HG02610 (cell line): ENCODE data around the gene VWF.
"Not testable (repeated sequence)": the region's sequence is repeated elsewhere in the genome, so short reads cannot be mapped to it uniquely, and the experiment has no call there.

Experiments
- ATAC-seq: cut with Tn5 transposase; IDR thresholded peaks from one replicate; pipeline ENCODE4 v1.9.1; 2021; ENCODE audit warnings: mild to moderate bottlenecking, moderate library complexity; ENCODE audit not compliant: unreplicated experiment

The VWF gene

DNA sequence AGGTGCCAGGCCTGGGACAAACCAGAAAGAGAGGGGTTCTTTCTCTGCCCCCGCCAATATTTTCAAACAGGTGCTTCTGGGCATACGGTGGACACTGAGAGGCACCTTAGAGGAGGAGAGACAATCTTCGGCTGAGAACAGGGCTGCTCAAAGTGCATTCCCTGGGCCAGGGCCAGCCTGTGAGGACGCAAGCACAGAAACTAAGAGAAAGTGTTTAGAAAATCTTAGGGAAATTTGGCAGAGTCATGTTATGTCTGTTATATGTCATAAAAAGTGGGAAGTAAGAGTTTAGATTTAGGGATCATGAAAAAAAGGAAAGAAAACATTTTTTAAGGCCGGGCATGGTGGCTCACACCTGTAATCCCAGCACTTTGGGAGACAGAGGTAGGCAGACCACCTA is 83.7 kb downstream of the VWF start:
- ATAC-seq, result no peak

DNA sequence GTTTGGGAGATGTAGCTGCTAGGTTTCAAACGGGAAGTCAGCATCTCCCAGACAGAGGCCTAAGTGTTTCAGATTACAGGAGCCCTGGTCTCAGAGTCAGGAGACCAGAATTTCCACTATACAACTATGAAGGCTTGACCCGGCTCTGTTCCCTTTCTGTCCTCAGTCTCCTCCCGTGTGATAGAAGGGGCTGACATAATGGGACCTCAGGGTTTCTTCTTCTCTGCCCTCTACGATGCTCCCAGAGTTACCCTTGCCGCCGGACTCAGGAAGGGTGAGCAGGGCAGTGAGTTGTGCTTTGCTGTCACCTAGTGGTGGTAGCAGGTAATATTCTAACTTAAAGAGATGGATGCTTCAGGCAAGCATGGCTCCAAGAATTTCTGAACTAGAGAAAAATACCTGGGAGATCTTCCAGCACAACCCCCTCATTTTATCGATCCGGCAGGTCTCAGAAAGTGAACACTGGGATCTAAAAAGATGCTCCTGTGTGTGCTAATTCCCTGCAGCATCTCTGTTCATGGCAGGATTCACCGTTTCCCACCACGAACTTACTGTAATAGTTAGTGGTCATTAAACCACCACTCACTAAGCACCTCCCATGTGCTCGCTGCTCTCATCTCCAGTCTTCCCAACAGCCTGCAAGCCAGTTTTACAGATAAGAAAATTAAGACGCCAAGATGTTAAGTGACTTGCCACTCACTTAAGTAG is 84.4 kb downstream of the VWF start:
- no peak for ATAC-seq

DNA sequence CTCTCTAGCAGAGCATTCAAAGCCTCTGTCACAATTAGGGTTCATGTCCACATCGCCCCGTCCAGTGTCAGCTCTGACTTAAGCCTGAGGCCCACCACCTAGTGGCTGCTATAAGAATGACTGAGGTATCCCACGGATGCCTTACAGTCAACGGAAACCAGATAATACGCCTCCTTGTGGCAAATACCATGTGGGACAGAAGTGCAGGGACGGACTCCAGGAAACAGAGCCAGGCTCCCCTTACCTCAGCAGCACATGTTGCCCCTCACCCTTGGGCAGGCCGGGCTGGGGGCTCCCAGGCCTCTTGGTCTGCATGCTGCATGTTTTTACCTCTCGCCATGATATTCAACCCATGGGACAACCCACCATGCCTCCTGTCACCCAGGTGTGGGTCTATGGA is 86.3 kb downstream of the VWF start:
- ATAC-seq, result peak; percentile 58

DNA sequence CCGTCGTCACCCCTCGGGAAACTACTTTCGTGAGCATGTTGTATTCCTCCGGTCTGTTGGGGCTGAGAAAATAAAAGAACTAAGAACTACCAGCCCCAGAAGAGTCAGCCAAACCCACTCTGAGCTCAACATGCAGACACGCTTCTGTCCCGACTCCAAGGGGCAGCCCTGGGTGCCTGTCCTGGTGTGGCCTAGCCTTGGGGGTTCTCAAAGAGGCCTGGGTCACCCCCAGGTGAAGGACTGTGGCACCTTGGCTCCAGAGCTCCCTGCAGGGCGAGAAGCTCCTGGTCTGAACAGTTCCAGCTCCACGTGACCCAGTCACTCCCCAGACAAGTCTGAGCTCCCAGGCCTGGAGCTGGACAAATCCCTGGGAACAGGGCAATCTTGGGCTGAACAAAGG is 87.0 kb downstream of the VWF start:
- no peak for ATAC-seq

DNA sequence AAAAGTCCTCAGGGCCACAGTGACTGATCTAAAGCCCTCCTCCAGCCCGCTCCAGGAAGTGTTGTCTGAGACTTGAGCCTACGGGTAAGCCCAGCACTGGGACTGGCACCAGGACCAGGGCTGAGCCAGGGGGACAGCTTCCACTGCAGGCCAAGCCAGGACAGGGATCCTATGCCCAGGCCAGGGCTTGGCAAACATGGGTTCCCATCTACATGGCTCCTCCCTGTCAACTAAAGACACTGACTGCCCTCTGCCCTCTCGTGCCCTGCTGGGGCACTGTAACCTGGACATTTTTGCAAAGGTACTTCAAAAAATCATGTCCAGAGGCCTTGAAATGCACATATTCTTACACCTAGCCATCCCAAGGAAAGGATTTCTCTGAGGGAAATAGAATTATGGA is 88.0 kb downstream of the VWF start:
- no peak for ATAC-seq

DNA sequence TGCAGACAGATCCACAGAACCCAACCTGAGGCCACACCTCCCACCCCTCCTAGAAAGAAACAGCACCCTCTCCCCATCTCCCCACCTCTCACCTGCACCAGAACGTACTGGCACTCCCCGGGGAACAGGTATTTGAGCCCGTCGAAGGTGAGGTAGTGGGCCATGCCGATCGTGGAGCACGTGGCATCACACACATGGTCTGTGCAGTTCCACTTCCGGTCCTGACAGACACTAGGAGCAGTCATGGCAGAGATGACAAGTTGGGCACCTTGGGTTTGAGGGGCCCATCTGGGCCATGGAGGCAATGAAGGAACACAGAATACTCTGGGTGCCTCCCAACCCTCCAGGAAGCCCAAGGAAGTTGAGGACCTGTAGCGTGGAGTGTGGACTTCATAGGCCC is 89.9 kb downstream of the VWF start:
- ATAC-seq, result no peak

DNA sequence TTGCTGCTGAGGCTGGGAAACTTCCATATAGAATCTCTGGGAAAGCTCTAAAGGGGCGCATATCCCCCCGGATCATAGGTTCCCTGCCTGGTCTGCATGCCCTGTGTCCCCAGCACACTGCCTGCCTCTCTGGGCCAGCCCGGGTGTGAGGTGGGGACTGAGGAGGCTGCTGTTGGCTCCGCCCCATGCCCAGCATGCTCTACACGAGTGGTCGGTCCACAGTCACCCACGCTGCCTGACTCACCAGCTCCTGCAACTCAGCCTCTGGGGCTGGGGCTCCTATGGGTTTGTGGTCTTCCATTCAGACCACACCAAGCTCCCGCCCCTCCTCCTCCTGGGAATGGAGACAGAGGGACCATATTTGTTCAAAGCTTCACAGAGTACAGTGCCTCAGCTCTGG is 90.9 kb downstream of the VWF start:
- no peak for ATAC-seq

DNA sequence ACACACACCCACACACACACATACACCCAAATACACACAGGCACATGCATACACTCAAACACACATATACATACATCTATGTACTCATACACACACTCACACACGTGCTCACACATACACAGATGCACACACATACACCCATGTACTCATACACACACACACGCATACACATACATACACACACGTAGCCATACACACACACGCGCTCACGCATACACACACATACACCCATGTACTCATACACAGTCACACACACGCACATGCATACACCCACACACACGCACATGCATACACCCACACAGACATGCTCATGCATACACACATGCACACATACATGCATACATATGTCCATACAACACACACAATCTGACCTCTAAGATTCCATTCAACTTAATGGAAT is 91.7 kb downstream of the VWF start:
- no peak for ATAC-seq

DNA sequence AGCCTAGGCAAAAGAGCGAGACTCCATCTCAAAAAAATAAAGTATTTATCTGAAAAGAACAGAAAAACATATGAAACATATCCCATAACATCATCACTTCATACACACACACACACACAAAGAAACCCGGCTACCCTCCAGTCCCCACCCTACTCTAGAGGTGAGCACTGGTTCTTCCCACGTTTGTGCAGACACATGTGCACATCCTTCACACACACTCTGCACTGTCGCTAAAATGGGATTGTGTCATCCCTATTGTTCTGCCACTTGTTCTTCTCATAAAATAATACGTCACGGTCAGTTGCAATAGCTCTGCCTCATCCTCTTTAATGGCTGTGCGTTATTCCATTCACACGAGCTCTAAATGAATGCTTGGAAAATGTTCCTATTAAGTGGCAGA is 93.5 kb downstream of the VWF start:
- no peak for ATAC-seq

DNA sequence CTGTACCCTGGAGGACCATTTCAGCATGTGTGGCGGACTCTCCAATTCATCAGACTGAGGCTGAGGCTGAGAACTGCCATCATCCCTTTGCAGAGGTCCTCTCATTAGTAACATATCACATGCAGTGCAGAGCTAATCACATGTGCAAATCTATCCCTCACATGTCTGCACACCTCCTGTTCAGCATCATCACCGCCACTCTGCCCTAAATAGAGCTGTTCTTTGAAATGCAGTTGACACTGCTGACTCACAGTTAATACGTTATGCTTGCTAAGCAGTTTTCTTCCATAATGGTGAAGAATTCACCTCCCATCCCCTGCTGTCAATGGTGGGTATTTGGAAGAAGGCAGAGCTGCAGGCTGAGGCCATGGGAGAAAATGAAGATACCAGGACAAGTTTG is 94.4 kb downstream of the VWF start:
- no peak for ATAC-seq

DNA sequence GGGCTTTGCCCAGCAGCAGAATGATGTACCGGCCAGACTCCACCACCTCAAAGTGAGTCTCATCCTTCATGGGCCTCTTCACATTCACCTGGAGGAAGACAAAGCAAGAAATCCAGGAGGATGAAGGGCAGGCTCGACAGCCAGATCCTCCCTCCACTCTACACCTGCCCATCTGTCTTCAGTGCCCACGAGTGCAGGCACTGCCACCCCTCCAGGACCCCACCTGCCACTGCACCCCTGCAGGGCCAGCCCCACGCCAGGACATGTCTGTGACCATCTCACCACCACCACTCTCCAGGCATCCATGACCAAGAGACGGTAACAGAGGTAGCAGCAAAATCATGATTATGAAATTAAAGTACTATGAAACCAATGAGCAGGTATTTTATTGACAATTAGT is 95.1 kb downstream of the VWF start:
- no peak for ATAC-seq

DNA sequence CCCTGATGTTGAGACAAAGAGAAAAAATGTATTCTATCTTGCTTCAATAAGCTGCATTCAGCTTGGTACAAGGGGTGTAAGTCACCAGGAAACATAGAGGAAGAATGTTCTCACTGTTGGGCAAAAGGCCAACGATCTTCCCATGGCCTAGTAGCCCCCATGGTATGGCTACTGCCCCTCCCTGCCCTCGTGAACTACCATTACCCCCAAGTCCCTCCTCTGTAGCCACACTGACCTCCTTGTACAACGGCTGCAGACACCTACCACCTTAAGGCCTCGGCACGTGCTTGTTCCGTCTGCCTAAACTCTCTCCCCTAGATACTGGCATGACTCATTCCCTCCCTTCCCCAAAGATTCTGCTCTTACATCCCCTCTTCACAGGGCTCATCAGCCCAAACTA is 97.5 kb downstream of the VWF start:
- ATAC-seq, result no peak

DNA sequence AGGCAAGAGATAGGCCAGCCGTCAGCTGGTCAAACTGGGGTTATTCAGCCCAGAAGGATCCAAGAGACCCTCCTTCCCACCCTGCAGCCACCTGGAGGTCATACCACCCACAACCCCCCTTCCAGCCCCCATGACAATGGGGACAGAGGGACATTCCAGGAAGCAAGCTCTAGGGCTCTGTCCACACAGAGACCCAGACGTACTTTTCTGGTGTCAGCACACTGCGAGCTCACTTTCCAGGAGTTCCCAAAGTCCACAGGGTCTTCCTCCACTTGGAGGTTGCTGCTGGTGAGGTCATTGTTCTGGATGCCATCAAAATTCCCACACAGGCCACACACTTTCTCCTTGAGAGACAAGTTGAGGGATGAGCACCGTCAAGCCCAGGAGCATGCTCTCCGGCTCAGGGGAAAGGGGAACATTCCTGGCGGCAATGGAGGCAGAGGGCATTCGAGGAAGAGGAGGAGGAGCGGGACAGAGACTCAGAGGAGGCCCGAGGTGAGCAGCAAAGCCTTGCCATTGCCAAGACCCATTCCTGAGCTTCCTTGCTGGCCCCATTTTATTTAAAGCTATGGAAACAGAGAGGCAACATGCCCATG is 98.7 kb downstream of the VWF start:
- not testable (repeated sequence) for ATAC-seq

DNA sequence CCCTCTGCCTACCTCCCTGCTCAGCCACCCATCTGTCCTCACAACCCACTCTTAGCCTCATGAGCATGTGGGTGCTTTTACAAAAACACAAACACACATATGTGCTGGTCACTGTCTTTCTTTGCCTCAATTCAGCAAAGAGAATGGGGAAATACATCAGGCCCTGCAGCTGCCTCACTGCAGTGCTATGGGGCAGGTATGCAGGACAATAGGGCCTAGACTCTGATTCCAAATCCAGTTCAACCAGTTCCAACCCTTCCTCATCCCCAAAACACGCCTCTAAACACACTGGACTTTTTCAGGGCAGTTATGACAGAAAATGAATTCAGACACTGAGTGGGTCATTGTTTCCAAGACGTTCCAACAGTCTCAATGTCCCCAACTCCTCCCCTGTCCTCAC is 100.4 kb downstream of the VWF start:
- not testable (repeated sequence) for ATAC-seq

DNA sequence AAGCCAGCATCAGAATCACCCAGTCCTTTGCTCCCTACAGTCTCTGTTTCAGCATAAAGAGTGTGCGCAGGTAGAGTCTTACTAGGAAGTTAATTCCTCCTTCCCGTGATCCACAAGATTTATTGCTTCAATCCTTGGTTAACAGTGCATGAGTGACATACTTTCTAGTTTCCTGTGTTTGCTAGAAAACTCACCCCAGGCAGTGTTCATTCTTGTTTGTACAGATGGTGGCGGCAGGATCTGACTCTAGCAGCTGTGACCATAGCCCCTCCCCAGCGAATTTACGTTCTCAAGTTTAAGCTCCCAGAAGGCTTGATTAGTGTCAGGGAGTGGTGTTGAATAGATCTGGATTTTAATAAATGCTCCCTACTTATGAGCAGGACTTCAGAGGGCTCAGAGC is 103.5 kb downstream of the VWF start:
- ATAC-seq, result no peak

DNA sequence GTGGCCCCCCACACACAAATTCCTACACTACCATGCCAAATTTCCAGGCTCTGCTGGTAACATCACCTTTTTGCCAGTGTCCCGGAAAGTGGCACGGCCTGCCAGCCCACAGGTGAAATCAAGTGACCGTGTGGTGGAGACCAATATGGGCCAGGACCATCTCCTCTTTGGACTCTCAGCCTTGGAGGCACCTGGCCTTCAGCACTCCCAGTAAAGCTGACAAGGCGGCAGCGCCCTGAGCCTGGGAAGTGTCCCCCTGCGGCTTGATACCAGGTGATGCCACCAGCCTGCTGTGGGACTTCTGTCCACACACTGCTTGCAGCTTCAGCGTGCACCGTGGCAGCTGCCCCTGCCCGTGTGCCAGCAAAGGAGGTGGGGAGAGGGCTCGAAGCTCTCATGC is 104.0 kb downstream of the VWF start:
- not testable (repeated sequence) for ATAC-seq

DNA sequence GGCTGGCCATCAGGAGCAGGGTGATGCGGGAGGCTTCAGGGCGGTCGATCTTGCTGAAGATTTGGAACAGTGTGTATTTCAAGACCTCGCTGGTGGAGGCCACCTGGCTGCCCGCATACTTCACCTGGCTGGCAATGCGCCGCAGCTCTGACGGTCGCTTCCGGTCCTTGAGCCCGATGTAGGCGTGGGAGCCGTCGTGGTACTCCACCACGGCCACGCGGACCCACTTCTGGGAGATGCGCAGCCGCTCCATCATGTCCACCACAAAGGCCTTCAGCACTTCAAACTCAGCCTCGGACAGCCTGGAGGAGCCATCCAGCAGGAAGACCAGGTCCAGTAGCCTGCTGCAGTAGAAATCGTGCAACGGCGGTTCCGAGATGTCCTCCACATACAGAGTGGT is 105.2 kb downstream of the VWF start:
- ATAC-seq, result not testable (repeated sequence)

DNA sequence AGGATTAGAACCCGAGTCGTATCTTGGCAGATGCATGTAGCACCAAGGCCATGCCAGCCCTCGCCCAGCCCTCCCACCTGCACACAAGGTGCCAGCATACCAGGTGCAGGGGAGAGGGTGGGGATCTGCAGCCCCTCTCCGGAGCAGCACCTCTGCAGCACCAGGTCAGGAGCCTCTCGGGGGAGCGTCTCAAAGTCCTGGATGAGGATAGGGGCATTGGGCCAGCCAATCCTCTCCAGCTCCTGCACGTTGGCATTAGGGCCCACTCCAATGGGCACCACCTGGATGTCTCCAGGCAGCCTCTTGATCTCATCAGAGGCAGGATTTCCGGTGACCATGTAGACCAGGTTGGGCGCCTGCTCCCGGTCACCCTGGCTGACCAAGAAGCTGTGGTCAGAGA is 106.2 kb downstream of the VWF start:
- ATAC-seq, result no peak

DNA sequence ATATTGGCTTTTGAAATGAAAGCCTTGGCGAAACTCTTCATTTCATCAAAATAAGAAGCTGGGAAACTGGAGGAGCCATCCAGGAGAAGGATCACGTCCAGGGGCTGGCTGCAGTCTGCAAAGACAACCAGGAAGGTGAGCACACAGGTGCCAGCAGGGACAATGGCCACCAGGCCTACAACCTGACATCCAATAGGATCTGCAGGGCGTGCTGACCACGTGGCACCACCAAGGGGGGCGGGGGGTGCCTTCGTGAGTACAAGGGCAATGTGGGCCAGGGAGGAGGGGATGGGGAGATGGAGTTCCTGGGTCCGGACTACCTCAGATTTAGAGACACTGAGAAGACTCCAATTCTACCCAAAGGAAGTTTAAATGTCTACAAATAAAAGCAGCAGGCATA is 107.7 kb downstream of the VWF start:
- ATAC-seq, result no peak

DNA sequence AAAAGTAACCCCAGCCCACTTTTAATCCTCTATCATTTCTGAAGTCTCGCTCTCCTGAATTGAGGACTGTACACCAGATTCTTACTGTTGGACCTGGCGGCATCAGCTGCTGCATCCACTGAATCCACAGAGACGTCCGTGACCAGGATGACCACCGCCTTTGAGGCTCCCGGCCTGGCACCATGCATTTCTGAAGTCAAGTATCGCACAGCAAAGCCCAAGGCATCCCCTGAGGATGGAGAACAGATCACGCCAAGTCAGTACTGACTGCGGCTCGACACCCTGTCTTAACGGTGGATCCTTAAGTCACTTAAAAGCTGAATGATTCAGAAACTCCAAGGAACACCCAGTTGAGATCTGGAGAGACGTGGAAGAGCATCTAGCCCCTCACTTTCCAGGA is 108.5 kb downstream of the VWF start:
- not testable (repeated sequence) for ATAC-seq

DNA sequence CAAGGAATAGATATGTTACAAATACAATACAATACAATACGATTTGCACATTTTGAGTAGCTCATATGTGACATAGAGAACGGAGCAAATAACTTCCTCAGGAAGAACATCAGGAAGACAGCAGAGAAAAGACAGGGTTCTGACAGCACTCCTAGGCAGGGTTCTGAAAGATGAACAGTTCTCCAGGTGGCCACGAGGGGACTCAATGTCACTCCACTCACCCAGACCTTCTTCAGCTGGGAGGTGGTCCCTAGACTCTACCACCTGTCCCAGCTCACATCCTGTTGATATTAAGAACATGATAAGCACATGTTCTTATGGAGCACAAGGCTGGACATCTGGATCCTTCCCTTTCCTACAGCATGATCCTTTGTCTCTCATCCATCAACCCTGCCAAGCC is 109.2 kb downstream of the VWF start:
- not testable (repeated sequence) for ATAC-seq

DNA sequence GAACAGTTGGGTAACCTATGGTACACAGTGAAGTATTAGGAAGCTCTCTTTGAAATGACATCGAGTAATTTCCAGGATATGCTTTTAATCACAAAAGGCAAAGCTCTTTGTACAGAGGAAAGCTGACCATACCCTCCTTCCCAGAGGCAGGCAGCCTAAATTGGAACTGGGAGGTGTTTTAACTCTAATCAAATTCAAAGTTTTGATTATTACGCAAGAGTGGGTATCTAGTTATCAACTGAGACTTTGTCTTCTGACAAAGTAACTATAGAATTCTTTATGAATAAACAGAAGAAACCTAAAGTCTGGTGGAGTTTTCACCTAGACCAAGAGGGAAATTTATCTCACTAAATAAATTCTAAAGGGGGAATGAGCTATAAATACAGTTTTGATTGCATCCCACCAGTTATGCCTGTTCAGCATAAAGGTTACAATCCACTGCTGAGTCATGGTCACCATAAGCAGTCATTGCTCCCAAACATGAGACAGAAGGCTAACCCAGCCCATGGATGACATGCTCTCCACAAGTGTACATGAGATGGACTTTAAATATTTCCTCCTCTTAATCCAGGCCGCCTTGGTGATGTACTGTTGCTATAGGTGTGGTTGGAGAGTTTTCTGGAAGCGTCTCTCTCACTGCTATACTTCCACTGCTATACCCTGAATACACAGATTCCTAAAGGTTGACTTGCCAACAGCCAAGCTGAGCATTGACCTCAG is 113.7 kb downstream of the VWF start:
- ATAC-seq, result not testable (repeated sequence)
